22Rv1 (cell line): ENCODE results near the gene DUOX1.
A peak's percentile ranks its signal among the peaks of the same experiment; 100 is the strongest.
"Not testable (repeated sequence)": the region's sequence is repeated elsewhere in the genome, so short reads cannot be mapped to it uniquely, and the experiment has no call there.

Source experiments
- H3K27ac ChIP-seq: fragments of 450-650 bp; 2 replicates; pipeline ENCODE4 v1.5.1; 2017
- CTCF ChIP-seq: fragments of 450-650 bp; IDR thresholded peaks from 2 replicates; pipeline ENCODE4 v1.5.1; 2017; ENCODE audit warnings: mild to moderate bottlenecking
- ZFX ChIP-seq: fragments of 450-650 bp; IDR thresholded peaks from 2 replicates; pipeline ENCODE4 v1.6.1; 2017; ENCODE audit warnings: antibody characterized with exemption, borderline replicate concordance

DUOX1 gene

DNA sequence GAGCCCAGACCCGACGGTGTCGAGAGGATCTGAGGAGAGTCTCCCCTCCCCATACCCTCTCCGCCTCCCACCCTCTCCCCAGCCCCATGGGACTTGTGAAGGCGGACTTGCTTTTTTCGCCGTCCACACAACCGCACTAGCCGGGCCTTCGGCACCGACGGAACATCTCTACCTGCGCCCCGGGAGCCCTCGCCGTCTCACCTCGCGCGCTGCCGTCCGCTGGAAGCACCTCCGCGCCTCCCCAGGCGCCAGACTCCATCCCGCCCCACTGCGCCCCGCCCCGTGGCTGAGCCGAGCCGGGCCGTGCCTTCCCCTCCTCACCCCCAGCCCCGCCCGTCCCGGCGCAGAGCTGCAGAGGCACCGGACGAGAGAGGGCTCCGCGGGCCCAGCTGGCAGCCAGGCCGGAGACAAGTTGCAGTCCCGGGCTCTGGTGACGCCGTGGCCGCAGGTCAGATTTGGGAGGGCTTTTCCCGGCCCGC, at the start of gene DUOX1, which contains the start of gene DUOXA1:
TSS of gene DUOX1 (plus strand) at position 344 of the 479 bp plus-strand sequence. CDS start 1,973 bp downstream, outside the sequence.
TSS of gene DUOXA1 (minus strand) at position 229 of the 479 bp plus-strand sequence. CDS start 6,865 bp downstream, outside the sequence.
- no peak within 1 kb of the TSS for H3K27ac ChIP-seq
- TF ChIP-seq CTCF (no peak), ZFX (no peak)

DNA sequence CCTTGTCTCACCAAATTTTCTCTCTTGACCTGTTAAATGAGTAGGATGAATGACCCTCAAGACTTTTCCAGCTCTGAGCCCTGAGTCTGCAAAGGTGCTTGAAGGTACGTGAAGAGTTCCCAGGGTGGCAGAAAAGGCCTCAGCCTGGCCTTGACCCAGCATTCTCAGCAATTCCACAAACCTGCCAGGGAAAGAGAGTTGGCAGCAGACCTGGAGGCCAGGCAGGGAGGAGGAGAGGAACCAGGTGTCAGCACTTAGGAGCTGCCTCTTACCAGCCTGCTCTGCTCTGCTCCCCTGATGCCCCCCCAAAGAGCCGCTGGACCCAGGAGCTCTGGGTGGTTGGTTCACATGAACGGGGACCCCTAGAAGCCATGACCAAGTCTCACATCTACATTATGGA, 49.2 kb upstream of the DUOX1 start:
- not testable (repeated sequence) for H3K27ac ChIP-seq

DNA sequence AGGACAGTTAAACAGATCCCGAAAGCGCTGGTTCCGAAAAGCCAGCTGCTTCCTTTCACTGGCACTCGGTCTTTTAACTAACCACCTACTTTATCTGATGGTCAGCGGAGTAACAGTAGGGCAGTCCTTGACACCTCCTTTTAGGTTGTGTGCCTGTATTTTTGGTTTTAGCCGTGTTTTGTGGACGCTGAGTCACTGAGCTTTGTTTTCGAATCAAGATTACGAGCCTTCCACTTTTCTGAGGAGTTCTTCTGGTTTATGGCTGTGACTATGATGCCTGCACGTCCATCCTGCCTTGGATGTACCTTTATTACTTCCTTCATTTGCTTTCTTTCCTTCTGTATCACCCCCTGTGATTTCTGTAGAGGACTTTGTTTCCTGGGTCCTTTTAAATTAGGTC, 47.4 kb upstream of the DUOX1 start:
- H3K27ac ChIP-seq: not testable (repeated sequence)

- H3K27ac ChIP-seq: no peak overlapping the region
- TF ChIP-seq ZFX (no peak), CTCF (no peak)
These were observed 46.6 kb upstream of the DUOX1 start for GRCh38 chr15:45083223-45083622.

GRCh38 chr15:45084163-45084562, 45.6 kb upstream of the DUOX1 start:
- no peak overlapping the region for H3K27ac ChIP-seq
- TF ChIP-seq ZFX: no peak

GRCh38 chr15:45087513-45087912, 42.3 kb upstream of the DUOX1 start:
- TF ChIP-seq ZFX (no peak), CTCF (peak; percentile 6; the same call in 1 of the 2 replicates)
- no peak overlapping the region for H3K27ac ChIP-seq

DNA sequence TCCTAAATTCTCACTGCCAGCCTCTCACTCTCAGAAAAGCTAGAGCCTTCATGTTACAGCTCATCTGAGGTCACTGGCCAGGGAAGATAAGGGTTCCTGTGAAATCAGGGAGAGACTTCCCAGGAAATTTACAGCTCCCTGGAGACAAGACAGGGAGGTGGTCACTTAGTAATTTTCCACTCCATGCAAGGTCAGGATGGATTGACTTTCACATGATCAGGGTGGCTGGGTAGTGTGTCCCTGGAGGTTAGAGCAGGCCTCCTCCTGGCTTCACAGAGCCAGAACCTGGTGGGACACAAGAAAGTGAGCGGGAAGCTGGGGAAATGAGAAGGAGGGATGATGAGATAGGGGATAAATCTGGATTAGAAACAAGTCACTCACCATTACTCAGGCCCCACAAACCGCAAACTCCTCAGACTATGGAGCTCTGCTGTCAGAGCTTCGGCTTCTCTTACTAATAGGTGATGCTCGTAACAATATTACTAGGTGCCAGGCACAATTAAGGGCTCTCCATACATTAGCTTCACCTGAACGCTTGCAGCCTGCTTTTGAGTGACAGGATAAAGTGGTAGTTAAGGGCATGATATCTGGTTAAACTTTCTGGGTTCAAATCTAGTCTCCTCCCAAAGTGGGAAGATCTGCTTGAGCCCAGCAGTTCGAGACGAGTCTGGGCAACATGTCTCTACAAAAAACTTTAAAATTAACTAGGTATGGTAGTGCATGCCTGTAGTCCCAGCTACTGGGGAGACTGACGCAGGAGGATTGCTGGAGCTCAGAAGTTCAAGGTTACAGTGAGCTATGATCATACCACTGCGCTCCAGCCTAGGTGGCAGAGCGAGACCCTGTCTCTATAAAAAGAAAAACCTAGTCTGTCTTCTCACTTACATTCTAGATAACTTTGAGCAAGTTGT, 40.7 kb upstream of the DUOX1 start:
- TF ChIP-seq ZFX: no peak
- no peak for TF ChIP-seq CTCF
- H3K27ac ChIP-seq: no peak overlapping the region

- TF ChIP-seq ZFX: no peak
- no peak for TF ChIP-seq CTCF
These were observed 40.0 kb upstream of the DUOX1 start for GRCh38 chr15:45089712-45090373.

More at GRCh38 chr15:45089712-45090373, 40.0 kb upstream of the DUOX1 start:
- no peak overlapping the region for H3K27ac ChIP-seq
